Measurements from ENCODE around the gene DPH1.

Gene DPH1

GRCh38 chr17:2060681-2061440 lies 30.9 kb downstream of the DPH1 start:
- no peak overlapping the region for H3K4me3 ChIP-seq
- DNase-seq, result no peak
- no peak for TF ChIP-seq CTCF (IDR thresholded peaks at IDR 0.05)
- no peaks in the 10 kb centered on the region for H3K9me3 ChIP-seq
- peaks cover 18 to 83% (median 48%) of the 10 kb centered on the region in 3 donors for H3K36me3 ChIP-seq
- peaks cover 0 to 4% of the 10 kb centered on the region in 2 donors for H3K27me3 ChIP-seq
- H3K4me1 ChIP-seq, result peaks cover 0 to 36% (median 4%) of the 10 kb centered on the region in 4 donors
- H3K27ac ChIP-seq, result peak overlapping the region; percentile 32 to 58
- intact Hi-C loops (cut with DNase I; ENCODE audit: low total_unique reads), result no loop called here

DNA sequence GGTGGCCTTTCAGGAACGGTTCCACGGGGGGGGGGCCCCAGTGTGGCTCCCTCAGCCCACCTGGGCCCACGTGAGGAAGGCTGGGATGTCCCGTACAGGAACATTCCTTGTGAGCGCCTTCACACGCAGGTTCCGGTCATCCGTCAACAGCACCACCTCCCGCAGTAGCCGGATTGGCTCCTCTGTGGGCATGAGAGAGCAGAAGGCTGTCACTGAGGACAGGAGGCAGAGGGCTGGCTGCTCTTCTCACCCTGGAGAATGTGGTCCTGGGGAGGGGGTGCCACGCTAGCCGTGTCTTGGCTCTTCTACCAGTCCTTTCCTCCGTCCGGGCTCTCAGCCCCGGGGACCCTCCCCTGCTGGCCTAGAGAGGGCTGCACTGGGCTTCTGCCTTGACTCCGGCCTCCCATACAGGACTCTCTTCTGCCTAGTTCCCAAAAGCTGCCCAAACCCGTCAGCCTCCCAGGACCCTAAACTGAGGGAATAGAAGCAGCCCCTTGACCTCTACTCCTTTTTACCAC lies 31.5 kb downstream of the DPH1 start:
- intact Hi-C loops (cut with DNase I; ENCODE audit: low total_unique reads), result no loop called here
- peak overlapping the region; percentile 32 to 58 for H3K27ac ChIP-seq
- no peak for TF ChIP-seq CTCF (IDR thresholded peaks at IDR 0.05)
- no peaks in the 10 kb centered on the region for H3K27me3 ChIP-seq
- no peak overlapping the region for H3K4me3 ChIP-seq
- H3K36me3 ChIP-seq, result peaks cover 18 to 89% (median 48%) of the 10 kb centered on the region in 3 donors
- no peaks in the 10 kb centered on the region for H3K9me3 ChIP-seq
- no peak for DNase-seq
- peaks cover 0 to 42% (median 6%) of the 10 kb centered on the region in 4 donors for H3K4me1 ChIP-seq

- Histone ChIP-seq H3K4me1 (peaks cover 0 to 54% (median 17%) of the 10 kb centered on the region in 4 donors), H3K36me3 (peaks cover 18 to 94% (median 48%) of the 10 kb centered on the region in 3 donors)
- intact Hi-C loops (cut with DNase I; ENCODE audit: low total_unique reads), result no loop called here
Observed at GRCh38 chr17:2062571-2063183, 32.7 kb downstream of the DPH1 start.

DNA sequence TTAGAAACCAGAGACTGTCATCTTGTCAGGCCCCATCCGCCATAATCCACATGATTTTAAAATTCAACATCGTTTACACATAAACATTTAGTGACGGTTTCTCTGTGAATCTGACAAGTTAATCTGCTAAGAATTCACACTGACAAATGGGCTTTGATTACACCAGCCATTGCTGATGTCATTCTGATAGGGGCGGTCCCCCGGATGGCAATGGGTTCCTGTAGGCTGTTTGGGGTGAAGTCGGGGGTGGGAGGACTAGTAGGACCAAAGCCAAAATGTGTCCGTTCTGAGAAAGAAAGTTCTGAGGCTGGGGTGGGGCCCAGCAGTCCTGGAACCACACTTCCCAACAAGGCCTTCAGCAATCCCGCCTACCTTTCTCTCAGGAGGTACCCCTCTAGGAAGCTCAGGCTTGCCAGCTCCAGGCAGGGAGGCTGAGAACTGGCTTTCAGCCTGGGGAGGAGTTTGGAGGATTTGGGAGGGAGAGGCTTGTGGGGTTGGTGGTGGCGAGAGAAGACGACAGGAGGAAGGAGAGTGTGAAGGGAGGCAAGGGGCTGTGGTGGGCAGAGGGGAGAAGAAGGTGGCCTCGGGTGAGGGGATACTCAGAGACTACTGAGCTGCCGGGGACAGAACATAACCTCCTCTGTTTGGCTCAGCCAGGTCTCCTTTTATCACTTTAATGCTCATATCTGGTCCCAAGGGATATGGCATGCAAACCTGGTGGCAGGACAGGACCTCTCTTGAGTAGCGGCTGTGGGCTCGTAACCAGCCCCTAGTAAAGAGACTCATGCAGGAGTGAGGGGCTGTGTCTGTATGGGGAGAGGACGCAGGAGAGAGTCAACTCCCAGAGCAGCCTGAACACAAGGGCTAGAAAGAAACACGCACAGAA lies 33.6 kb downstream of the DPH1 start:
- Histone ChIP-seq H3K4me3 (no peak overlapping the region), H3K27ac (peak overlapping the region; percentile 58 to 59), H3K9me3 (no peaks in the 10 kb centered on the region), H3K36me3 (peaks cover 18 to 94% (median 42%) of the 10 kb centered on the region in 3 donors), H3K27me3 (no peaks in the 10 kb centered on the region), H3K4me1 (peaks cover 0 to 61% (median 24%) of the 10 kb centered on the region in 4 donors)
- intact Hi-C loops (cut with DNase I; ENCODE audit: low total_unique reads), result no loop called here
- no peak for TF ChIP-seq CTCF (IDR thresholded peaks at IDR 0.05)
- DNase-seq, result no peak

More at GRCh38 chr17:2062571-2063183, 32.7 kb downstream of the DPH1 start:
- Histone ChIP-seq H3K9me3 (no peaks in the 10 kb centered on the region), H3K27ac (peak overlapping the region; percentile 58 to 59), H3K27me3 (no peaks in the 10 kb centered on the region), H3K4me3 (no peak overlapping the region)
- no peak for TF ChIP-seq CTCF (IDR thresholded peaks at IDR 0.05)
- no peak for DNase-seq

DNA sequence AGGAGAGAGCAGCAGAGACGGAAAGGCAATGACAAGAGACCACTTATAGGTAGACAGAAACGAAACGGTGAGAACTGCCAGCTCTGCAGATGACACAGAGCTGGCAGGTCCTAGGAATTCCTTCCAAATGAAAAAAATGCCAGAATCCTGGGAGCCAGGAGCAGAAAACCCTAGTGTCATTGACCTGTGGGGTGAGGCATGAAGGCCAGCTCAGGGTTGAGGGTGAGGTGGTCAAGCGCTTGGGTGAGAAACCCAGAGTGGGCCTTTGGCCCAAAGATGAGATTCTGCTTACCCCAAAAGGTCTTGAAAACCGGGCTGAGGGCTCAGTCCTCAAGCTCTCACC lies 34.2 kb downstream of the DPH1 start:
- Histone ChIP-seq H3K4me3 (no peak overlapping the region), H3K27ac (peak overlapping the region; percentile 58 to 59), H3K36me3 (peaks cover 18 to 96% (median 42%) of the 10 kb centered on the region in 3 donors), H3K9me3 (no peaks in the 10 kb centered on the region), H3K4me1 (peaks cover 0 to 63% (median 25%) of the 10 kb centered on the region in 4 donors), H3K27me3 (no peaks in the 10 kb centered on the region)
- DNase-seq, result no peak
- intact Hi-C loops (cut with DNase I; ENCODE audit: low total_unique reads), result no loop called here
- TF ChIP-seq CTCF (IDR thresholded peaks at IDR 0.05), result no peak

Measured in tibial artery (tissue), 4 donors.